Activated CD4-positive, alpha-beta memory T cell treated with anti-CD3 and anti-CD28 coated beads for 36 hours (primary cell): ENCODE results near the gene SLC25A44. TPM values are rescaled to one million over a fixed set of nuclear protein-coding genes. Genes with fewer than 3 reads are reported as not detected.
A peak's percentile ranks its signal among the peaks of the same experiment; 100 is the strongest.

Source experiments
- CTCF ChIA-PET: fragments of 350-600 bp; sonication (Branson Sonifier 250); formaldehyde crosslinking; loops from one replicate; lab custom pipeline; 2021; ENCODE audit warnings: antibody characterized with exemption, inconsistent platforms; lab: Charles Lee
- POLR2A ChIA-PET: fragments of 350-600 bp; sonication (Branson Sonifier 250); formaldehyde crosslinking; loops from one replicate; lab custom pipeline; 2021; ENCODE audit warnings: antibody characterized with exemption; lab: Charles Lee
- DNase-seq: peaks from one replicate; pipeline ENCODE4 v3.0.0-alpha.2; 2020
- H3K27ac Mint-ChIP-seq: one replicate; pipeline ENCODE4 v1.8.0; 2021; ENCODE audit warnings: mixed read lengths
- H3K27me3 Mint-ChIP-seq: one replicate; pipeline ENCODE4 v1.8.0; 2021; ENCODE audit warnings: mixed read lengths
- H3K36me3 Mint-ChIP-seq: one replicate; pipeline ENCODE4 v1.8.0; 2021; ENCODE audit warnings: mixed read lengths
- H3K4me1 Mint-ChIP-seq: one replicate; pipeline ENCODE4 v1.8.0; 2021; ENCODE audit warnings: low read depth, mixed read lengths
- H3K4me3 Mint-ChIP-seq: one replicate; pipeline ENCODE4 v1.8.0; 2021; ENCODE audit warnings: mild to moderate bottlenecking, mixed read lengths
- H3K9me3 Mint-ChIP-seq: one replicate; pipeline ENCODE4 v1.8.0; 2021; ENCODE audit warnings: mixed read lengths
- intact Hi-C: fragments of 100-400 bp; cut with micrococcal nuclease; formaldehyde crosslinking; loops from one replicate; pipeline ENCODE4 v1.15.1; 2023
- total RNA-seq, 2 experiments: library from RNA; stranded (reverse); gene quantifications; one replicate each; pipeline ENCODE4 v1.2.3, GENCODE V29; 2021

The SLC25A44 gene
- total RNA-seq, 2 experiments from 2014 or later = 61.3 to 62.2 TPM

DNA sequence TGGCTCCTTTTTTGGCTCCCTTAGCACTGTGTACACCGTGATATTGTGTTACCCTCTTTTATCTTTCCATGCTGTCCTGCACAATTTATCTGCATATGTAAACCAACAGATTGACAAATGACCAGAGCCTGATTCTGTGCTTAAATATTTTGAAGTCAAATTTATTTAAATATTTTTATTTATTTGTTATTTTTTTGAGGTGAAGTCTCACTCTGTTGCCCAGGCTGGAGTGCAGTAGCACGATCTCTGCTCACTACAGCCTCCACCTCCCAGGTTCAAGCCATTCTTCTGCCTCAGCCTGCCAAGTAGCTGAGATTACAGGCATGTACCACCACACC is 31.7 kb downstream of the SLC25A44 start:
- intact Hi-C loops = loop anchor here (1.0 to 10.0 kb wide), 4 partner anchors 7 to 281 kb away; partner anchors contain the start of genes RXFP4, SMG5 and TMEM79
- peaks cover 60% of the 10 kb centered on the region for H3K36me3 Mint-ChIP-seq
- peak overlapping the region; percentile 1 for H3K4me3 Mint-ChIP-seq
- DNase-seq = no peak
- no peaks in the 10 kb centered on the region for H3K27me3 Mint-ChIP-seq
- no peaks in the 10 kb centered on the region for H3K9me3 Mint-ChIP-seq
- peak overlapping the region; percentile 96 for H3K27ac Mint-ChIP-seq
- POLR2A ChIA-PET = interaction anchor here (1.0 to 6.3 kb wide), 11 partner anchors 8 to 129 kb away, joined by 3 to 85 read pairs (median 7); partner anchors contain the start of genes PMF1 and SLC25A44
- CTCF ChIA-PET = interaction anchor here (0.6 to 6.2 kb wide), 27 partner anchors 8 to 144 kb away, joined by 3 to 310 read pairs (median 5); partner anchors contain the start of genes MEX3A, PMF1, SEMA4A and SLC25A44
- peaks cover 58% of the 10 kb centered on the region for H3K4me1 Mint-ChIP-seq

DNA sequence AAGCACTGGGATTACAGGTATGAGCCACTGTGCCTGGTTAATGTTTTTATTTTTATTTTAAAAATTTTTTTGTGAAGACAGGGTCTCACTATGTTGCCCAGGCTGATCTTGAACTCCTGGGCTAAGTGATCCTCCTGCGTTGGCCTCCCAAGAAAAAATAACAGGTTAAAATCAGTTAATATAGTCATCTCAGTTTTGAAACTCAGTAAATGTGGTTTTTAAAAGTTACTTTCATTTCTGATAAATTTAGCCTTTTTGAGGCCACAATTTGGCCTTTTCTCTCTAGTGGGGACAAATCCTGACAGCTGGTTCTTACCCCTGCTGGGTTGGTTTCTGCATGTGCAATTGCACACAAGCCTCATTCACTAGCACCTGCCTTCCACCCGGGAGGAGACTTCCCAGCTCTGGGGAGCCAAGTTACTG is 32.2 kb downstream of the SLC25A44 start:
- no peaks in the 10 kb centered on the region for H3K9me3 Mint-ChIP-seq
- intact Hi-C loops = loop anchor here (1.0 to 10.0 kb wide), 3 partner anchors 8 to 281 kb away; partner anchors contain the start of genes RXFP4, SMG5 and TMEM79
- no peak overlapping the region for H3K4me3 Mint-ChIP-seq
- DNase-seq = peak; percentile 61
- H3K27ac Mint-ChIP-seq = peak overlapping the region; percentile 91
- POLR2A ChIA-PET = interaction anchor here (0.6 to 6.3 kb wide), 10 partner anchors 9 to 129 kb away, joined by 3 to 85 read pairs (median 7); partner anchors contain the start of genes PMF1 and SLC25A44
- CTCF ChIA-PET = interaction anchor here (1.1 to 6.2 kb wide), 12 partner anchors 8 to 136 kb away, joined by 3 to 310 read pairs (median 34); partner anchors contain the start of genes PMF1, SEMA4A and SLC25A44
- H3K4me1 Mint-ChIP-seq = peaks cover 54% of the 10 kb centered on the region
- peaks cover 57% of the 10 kb centered on the region for H3K36me3 Mint-ChIP-seq
- H3K27me3 Mint-ChIP-seq = no peaks in the 10 kb centered on the region

DNA sequence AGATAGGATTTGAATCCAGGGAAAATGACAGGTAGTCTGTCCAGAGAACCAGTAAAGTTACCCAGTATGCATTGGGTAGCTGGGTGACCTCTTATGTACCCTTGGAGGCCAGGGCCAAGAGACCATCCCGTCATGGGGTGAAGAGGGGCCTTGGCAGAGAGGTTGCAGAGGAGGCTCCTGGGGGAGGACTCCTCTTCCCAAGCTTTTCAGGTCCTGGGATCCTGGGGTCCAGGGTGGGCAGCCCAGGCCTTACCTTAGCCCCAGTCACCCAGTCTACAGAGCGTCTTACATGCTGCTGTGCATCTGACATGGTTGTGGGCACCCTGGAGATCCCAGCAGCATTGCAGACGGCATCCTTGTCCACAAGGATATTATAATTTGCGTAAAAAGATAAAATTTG is 32.9 kb downstream of the SLC25A44 start:
- Mint-ChIP-seq H3K4me1 (peaks cover 48% of the 10 kb centered on the region), H3K36me3 (peaks cover 50% of the 10 kb centered on the region), H3K9me3 (no peaks in the 10 kb centered on the region), H3K27ac (peak overlapping the region; percentile 91), H3K4me3 (no peak overlapping the region), H3K27me3 (no peaks in the 10 kb centered on the region)
- intact Hi-C loops = loop anchor here (1.0 to 10.0 kb wide), 3 partner anchors 8 to 282 kb away; partner anchors contain the start of genes RXFP4, SMG5 and TMEM79
- no peak for DNase-seq
- POLR2A ChIA-PET = interaction anchor here (0.6 to 6.3 kb wide), 7 partner anchors 9 to 130 kb away, joined by 3 to 85 read pairs (median 7); partner anchors contain the start of gene PMF1
- CTCF ChIA-PET = interaction anchor here (1.1 to 6.2 kb wide), 11 partner anchors 9 to 137 kb away, joined by 3 to 310 read pairs (median 50); partner anchors contain the start of genes PMF1, SEMA4A and SLC25A44

GRCh38 chr1:156228501-156228900 is 34.6 kb downstream of the SLC25A44 start:
- POLR2A ChIA-PET = no interaction called here
- Mint-ChIP-seq H3K27me3 (no peaks in the 10 kb centered on the region), H3K36me3 (peaks cover 38% of the 10 kb centered on the region), H3K4me1 (peaks cover 30% of the 10 kb centered on the region), H3K27ac (peak overlapping the region; percentile 81), H3K9me3 (no peaks in the 10 kb centered on the region), H3K4me3 (no peak overlapping the region)
- intact Hi-C loops = loop anchor here (5.0 to 10.0 kb wide), 2 partner anchors 54 to 284 kb away; partner anchors contain the start of genes RXFP4, SMG5 and TMEM79
- CTCF ChIA-PET = interaction anchor here (1.1 to 6.0 kb wide), 3 partner anchors 81 to 139 kb away, joined by 3 to 310 read pairs (median 3); partner anchors contain the start of gene SEMA4A
- DNase-seq = no peak

- peaks cover 33% of the 10 kb centered on the region for H3K36me3 Mint-ChIP-seq
- CTCF ChIA-PET = interaction anchor here (1.0 to 1.3 kb wide), 2 partner anchors 84 to 140 kb away, joined by 3 to 4 read pairs; no protein-coding TSS in a partner anchor
- intact Hi-C loops = loop anchor here (5.0 to 10.0 kb wide), 2 partner anchors 52 to 285 kb away; partner anchors contain the start of genes RXFP4, SMG5 and TMEM79
- POLR2A ChIA-PET = interaction anchor here (1.1 to 2.1 kb wide), 4 partner anchors 8 to 69 kb away, joined by 3 to 6 read pairs (median 3); partner anchors contain the start of gene SMG5
- no peaks in the 10 kb centered on the region for H3K27me3 Mint-ChIP-seq
- no peaks in the 10 kb centered on the region for H3K9me3 Mint-ChIP-seq
- H3K27ac Mint-ChIP-seq = no peak overlapping the region
- peaks cover 22% of the 10 kb centered on the region for H3K4me1 Mint-ChIP-seq
- H3K4me3 Mint-ChIP-seq = no peak overlapping the region
- no peak for DNase-seq
Measured at GRCh38 chr1:156229809-156230472, 36.0 kb downstream of the SLC25A44 start.

DNA sequence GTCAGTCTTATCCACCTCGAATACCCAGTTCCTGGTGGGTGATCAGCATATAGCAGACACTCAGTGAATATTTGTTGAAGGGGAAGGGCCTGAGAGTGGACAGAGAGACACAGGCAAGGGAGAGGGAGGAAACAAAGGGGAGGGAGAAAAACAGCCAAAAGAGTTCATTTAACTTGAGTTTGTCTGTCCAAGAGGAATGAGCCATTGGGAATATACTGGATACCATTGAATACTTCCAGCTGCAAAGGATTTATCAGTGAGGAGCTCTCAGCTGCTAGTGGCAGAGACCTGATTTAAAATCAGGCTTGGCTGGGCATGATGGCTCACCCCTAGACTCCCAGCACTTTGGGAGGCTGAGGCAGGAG is 36.6 kb downstream of the SLC25A44 start:
- Mint-ChIP-seq H3K4me1 (peaks cover 17% of the 10 kb centered on the region), H3K4me3 (no peak overlapping the region), H3K36me3 (peaks cover 31% of the 10 kb centered on the region), H3K9me3 (no peaks in the 10 kb centered on the region), H3K27ac (no peak overlapping the region), H3K27me3 (no peaks in the 10 kb centered on the region)
- intact Hi-C loops = no loop called here
- POLR2A ChIA-PET = interaction anchor here (1.1 to 2.1 kb wide), 4 partner anchors 8 to 69 kb away, joined by 3 to 6 read pairs (median 3); partner anchors contain the start of gene SMG5
- no peak for DNase-seq
- CTCF ChIA-PET = no interaction called here

- Mint-ChIP-seq H3K36me3 (peaks cover 31% of the 10 kb centered on the region), H3K27ac (no peak overlapping the region), H3K4me1 (peaks cover 8% of the 10 kb centered on the region), H3K27me3 (no peaks in the 10 kb centered on the region), H3K4me3 (no peak overlapping the region), H3K9me3 (no peaks in the 10 kb centered on the region)
- CTCF ChIA-PET = interaction anchor here (0.5 to 1.0 kb wide), 5 partner anchors 86 to 515 kb away, joined by 3 to 4 read pairs (median 3); no protein-coding TSS in a partner anchor
- POLR2A ChIA-PET = interaction anchor here (0.8 kb wide), 1 partner anchor 14 kb away, joined by 3 read pairs; no protein-coding TSS in a partner anchor
- intact Hi-C loops = no loop called here
- DNase-seq = no peak
Measured at GRCh38 chr1:156232201-156232894, 38.4 kb downstream of the SLC25A44 start.

DNA sequence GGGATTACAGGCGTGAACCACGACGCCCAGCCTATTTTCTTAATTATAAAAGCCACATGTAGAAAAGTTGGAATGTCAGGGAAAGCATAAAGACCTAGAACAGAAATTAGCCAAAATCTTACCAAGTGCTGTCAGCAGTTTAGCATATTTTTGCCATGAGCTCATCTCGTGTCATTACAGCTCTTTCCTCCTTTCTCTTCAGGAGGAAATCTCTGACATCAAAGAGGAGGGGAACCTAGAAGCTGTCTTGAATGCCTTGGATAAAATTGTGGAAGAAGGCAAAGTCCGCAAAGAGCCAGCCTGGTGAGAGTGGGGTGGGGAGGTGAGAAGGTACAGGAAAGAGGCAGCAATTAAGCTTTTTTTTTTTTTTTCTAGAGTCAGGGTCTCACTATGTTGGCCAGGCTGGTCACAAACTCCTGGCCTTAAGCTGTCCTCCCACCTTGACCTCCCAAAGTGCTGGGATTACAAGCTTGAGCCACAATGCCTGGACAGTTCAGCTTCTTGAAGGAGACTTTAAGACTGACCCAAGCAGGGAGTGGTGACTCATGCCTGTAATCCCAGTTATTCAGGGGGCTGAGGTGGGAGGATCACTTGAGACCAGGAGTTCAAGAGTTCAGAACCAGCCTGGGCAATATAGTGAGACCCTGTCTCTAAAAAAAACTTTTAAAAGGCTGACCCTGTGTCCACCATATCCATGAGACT is 39.7 kb downstream of the SLC25A44 start:
- H3K27me3 Mint-ChIP-seq = no peaks in the 10 kb centered on the region
- no peak for DNase-seq
- H3K4me1 Mint-ChIP-seq = peaks cover 6% of the 10 kb centered on the region
- CTCF ChIA-PET = interaction anchor here (0.9 to 1.4 kb wide), 2 partner anchors 88 to 92 kb away, joined by 3 to 4 read pairs; no protein-coding TSS in a partner anchor
- POLR2A ChIA-PET = no interaction called here
- peaks cover 35% of the 10 kb centered on the region for H3K36me3 Mint-ChIP-seq
- no peak overlapping the region for H3K27ac Mint-ChIP-seq
- no peak overlapping the region for H3K4me3 Mint-ChIP-seq
- intact Hi-C loops = no loop called here
- H3K9me3 Mint-ChIP-seq = no peaks in the 10 kb centered on the region

DNA sequence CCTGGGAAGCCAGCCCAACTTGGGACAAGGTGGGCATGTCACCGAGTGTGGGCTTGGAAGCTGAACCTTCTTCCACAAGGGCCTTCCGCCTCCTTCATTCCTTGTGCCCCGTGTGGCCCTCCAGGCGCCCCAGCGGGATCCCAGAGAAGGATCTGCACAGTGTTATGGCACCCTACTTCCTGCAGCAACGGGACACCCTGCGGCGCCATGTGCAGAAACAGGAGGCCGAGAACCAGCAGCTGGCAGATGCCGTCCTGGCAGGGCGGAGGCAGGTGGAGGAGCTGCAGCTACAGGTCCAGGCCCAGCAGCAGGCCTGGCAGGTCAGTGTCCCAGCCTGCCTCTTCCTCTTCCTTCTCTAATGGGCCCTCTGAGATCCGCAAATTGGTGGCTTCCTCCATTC is 42.3 kb downstream of the SLC25A44 start:
- intact Hi-C loops = no loop called here
- Mint-ChIP-seq H3K36me3 (peaks cover 30% of the 10 kb centered on the region), H3K27ac (no peak overlapping the region), H3K27me3 (no peaks in the 10 kb centered on the region), H3K4me1 (peaks cover 5% of the 10 kb centered on the region), H3K9me3 (no peaks in the 10 kb centered on the region), H3K4me3 (no peak overlapping the region)
- CTCF ChIA-PET = no interaction called here
- no peak for DNase-seq
- POLR2A ChIA-PET = interaction anchor here (0.6 kb wide), 1 partner anchor 11 kb away, joined by 3 read pairs; no protein-coding TSS in a partner anchor

DNA sequence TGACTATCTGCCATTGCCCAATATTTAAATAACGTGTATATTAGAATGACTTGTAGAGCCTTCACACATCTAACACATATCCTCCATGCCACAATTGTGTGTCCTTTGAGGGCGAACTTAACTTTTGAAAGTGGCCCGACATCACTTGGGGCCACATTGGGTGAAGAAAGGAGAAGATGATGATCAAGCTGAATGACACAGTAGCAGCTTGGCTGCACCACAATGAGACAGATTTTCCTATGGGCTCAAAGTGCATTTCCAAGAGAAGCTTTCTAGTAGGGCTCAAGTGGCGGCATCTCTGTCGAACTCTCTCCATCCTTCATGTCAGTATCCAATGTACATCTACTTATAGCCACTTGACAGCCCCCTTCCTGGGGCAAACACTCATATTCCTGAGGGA is 44.3 kb downstream of the SLC25A44 start:
- H3K27me3 Mint-ChIP-seq = no peaks in the 10 kb centered on the region
- CTCF ChIA-PET = interaction anchor here (1.0 to 2.1 kb wide), 2 partner anchors 108 to 148 kb away, joined by 3 to 7 read pairs; no protein-coding TSS in a partner anchor
- H3K27ac Mint-ChIP-seq = no peak overlapping the region
- intact Hi-C loops = no loop called here
- H3K4me1 Mint-ChIP-seq = peaks cover 5% of the 10 kb centered on the region
- no peak for DNase-seq
- H3K4me3 Mint-ChIP-seq = no peak overlapping the region
- no peaks in the 10 kb centered on the region for H3K9me3 Mint-ChIP-seq
- peaks cover 30% of the 10 kb centered on the region for H3K36me3 Mint-ChIP-seq
- POLR2A ChIA-PET = interaction anchor here (0.8 kb wide), 1 partner anchor 45 kb away, joined by 3 read pairs; the partner anchor contains the start of gene SMG5
